ENCODE results near the gene BTBD6.

Gene BTBD6

DNA sequence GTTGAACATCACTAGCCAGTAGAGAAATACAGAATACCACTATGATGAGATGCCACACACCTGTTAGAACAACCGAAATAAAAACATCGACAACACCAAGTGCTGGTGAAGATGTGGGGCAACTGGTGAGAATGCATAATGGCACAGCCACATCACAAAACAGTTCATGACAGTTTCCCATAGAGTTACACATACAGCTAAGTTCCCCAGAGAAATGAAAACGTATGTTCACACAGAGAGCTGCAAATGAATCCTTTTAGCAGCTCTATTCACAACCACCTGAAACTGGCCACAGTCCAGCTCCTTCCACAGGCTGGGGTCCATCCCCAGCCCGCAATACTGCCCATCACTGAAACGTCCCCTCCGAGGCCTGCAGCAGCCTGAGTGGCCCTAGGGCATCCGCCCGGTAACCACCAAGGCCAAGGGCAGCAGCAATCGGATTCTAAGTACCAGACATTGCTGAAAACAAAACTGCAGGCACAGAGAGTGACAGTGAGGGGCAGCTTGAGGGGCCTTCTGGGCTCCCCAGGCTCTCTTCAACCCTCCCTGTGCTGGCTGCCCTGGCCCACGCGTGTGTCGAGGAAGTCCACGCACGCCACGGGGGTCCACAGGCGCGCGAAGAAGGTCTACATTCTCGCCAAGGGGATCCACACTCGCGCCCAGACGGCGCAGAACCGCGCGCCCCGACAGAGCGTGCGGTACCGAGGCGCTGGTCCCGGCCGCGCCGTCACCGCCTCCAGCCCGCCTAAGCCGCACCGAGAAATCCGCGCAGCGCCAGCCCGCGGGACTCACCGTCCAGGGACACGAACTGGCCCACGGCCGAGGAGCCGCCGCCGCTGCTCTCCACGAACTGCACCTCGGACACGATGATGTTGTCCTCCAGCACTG is 51.6 kb downstream of the BTBD6 start:
- H3K9ac ChIP-seq (ENCODE audit: low read depth, low read length) = peak overlapping the region; percentile 86
- H3K4me1 ChIP-seq (ENCODE audit: insufficient read depth, low read length) = no peaks in the 10 kb centered on the region
- no peaks in the 10 kb centered on the region for H3K9me3 ChIP-seq (ENCODE audit: control insufficient read depth, insufficient read depth, low read length)
- no peaks in the 10 kb centered on the region for H3K36me3 ChIP-seq (ENCODE audit: insufficient read depth, low read length)

Measured in ES-I3 (cell line).